HG02973 (cell line): ENCODE data around the gene RAVER2.
A peak's percentile ranks its signal among the peaks of the same experiment; 100 is the strongest.

Source experiments
- ATAC-seq: cut with Tn5 transposase; IDR thresholded peaks from one replicate; pipeline ENCODE4 v1.9.1; 2021; ENCODE audit warnings: moderate library complexity; ENCODE audit not compliant: unreplicated experiment

RAVER2 gene

GRCh38 chr1:64843675-64844074 lies 98.8 kb downstream of the RAVER2 start:
- no peak for ATAC-seq

DNA sequence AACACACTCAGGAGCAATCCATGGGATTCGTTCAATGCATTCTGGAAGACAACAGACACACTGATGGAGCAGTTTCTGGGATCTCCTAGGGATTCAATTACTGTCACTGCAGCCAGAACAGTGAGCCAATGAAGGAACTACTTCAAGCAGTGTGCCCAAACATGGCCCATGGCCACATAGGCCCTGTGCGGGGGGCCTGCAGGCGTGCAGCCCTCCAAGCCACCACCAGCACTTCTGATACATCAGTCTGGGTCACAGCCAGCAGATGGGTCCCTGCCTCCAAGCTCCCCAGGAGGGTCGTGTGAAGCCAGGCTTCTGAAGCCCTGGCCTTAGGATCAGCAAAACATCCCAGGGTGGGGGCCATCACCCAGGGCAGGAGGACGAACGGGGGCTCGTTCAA lies 99.3 kb downstream of the RAVER2 start:
- no peak for ATAC-seq

- ATAC-seq, result no peak
These were observed 99.7 kb downstream of the RAVER2 start for GRCh38 chr1:64844609-64845008.

- no peak for ATAC-seq
These were observed 101.1 kb downstream of the RAVER2 start for GRCh38 chr1:64845831-64846425.

GRCh38 chr1:64846573-64847430 lies 101.9 kb downstream of the RAVER2 start:
- no peak for ATAC-seq

- ATAC-seq, result no peak
These were observed 102.8 kb downstream of the RAVER2 start for GRCh38 chr1:64847666-64848065.

- no peak for ATAC-seq
These were observed 103.3 kb downstream of the RAVER2 start for GRCh38 chr1:64848136-64848535.

- ATAC-seq, result no peak
These were observed 103.9 kb downstream of the RAVER2 start for GRCh38 chr1:64848803-64849202.

GRCh38 chr1:64849942-64850341 lies 105.1 kb downstream of the RAVER2 start:
- no peak for ATAC-seq

- ATAC-seq, result no peak
These were observed 106.0 kb downstream of the RAVER2 start for GRCh38 chr1:64850846-64851245.

DNA sequence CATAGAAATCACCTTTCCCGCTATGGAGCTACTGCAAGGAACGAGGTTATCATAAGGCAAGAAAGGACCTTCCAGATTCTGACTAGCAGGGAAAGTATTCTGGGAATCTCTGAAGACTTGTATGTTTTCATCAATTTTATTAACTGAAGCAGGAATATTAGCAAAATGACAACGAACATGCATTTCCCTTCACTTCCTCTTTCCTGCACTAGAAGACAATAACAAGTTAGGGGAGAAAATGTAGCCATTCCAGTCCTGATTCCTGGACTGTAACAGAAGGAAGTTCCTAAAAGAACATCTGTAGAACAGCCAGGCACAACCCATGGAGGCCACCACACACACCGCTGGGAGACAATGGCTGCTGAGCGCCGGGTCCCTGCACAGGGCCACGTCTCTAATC lies 106.8 kb downstream of the RAVER2 start:
- no peak for ATAC-seq

DNA sequence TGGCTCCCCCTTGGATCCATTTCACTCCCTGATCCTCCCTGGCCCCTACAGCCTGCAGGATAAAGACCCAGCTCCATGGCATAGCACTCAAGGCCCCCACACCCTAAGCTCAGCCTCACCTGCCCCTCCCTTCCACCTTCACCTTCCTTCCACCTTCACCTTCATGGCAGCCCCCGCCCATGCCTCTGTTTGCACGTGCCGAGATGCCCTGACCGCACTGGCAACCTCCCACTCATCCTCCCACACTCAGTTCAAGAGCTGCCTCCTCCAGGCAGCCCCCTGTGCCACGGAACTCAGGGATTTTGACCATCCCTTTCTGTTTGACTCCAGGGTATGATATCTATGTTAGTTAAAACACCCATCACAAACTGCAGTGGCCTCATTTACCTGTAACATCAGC lies 109.8 kb downstream of the RAVER2 start:
- ATAC-seq, result no peak

DNA sequence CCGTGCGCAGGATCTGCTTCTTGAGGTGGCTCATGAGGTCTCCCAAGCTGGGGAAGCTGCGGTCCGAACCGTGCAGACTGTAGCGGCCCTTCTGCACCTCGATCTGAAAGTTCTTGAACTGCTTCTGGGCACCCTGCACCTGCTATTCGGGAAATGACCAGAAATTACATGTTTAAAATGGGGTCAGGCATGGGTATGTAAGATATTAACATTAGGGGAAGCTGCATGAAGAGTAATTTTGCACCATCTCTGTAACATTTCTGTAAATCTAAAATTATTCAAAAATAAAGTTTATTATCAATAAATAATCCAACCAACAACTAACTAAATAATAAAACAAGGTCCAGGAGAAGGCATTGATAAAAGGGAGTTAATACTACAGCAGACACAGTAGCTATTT lies 110.7 kb downstream of the RAVER2 start:
- no peak for ATAC-seq

- ATAC-seq, result no peak
These were observed 111.7 kb downstream of the RAVER2 start for GRCh38 chr1:64856553-64856952.

- no peak for ATAC-seq
These were observed 112.5 kb downstream of the RAVER2 start for GRCh38 chr1:64857347-64857746.

GRCh38 chr1:64861611-64862010 lies 116.7 kb downstream of the RAVER2 start:
- no peak for ATAC-seq

- peak; percentile 99 for ATAC-seq
These were observed 119.4 kb downstream of the RAVER2 start for GRCh38 chr1:64864018-64864940.

DNA sequence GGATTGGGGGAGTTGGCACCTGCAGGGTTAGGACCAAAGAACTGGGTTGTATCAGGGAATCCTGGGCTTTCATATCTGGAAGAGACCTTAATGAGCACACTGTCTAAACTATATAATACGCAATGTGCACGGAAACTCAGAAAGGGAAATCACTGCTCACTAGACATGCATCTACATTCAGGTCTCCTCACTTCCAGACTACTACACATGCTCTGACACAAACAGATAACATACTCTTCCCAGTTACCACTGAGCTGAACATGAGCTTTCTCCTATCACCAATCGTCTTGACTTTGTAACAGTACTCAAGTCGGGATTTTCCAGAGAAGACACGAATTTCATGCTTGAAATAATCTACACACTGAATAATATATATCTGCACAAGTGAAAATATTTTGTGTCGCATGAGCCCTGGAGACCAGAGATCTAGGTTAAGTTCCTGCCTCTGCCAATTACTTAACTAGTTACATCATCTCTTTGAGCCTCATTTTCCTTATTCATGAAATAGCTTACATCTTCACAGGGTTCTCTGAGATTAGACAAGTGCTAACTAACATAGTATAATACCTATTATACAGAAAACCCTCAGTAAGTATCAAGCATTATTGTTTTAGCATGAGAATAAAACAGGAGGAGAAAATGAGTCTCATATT lies 120.4 kb downstream of the RAVER2 start:
- ATAC-seq, result no peak

DNA sequence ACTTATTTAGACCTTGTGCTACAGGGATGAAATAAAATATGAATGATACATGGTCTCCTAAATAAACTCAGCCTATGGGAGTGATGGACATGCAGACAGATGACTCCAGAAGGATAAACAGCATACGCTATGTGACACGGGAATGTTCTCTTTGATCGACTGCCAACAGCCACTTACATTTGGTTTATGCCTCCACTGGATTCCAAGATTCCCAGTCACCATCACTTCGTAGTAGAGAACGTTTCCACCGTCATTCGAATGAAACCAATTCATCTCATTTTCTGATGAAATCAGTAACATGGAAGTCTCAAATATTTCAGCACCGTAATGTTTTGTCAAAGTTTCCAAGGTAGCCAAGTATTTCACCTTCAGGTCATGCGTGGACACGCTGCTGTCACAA lies 121.8 kb downstream of the RAVER2 start:
- no peak for ATAC-seq

DNA sequence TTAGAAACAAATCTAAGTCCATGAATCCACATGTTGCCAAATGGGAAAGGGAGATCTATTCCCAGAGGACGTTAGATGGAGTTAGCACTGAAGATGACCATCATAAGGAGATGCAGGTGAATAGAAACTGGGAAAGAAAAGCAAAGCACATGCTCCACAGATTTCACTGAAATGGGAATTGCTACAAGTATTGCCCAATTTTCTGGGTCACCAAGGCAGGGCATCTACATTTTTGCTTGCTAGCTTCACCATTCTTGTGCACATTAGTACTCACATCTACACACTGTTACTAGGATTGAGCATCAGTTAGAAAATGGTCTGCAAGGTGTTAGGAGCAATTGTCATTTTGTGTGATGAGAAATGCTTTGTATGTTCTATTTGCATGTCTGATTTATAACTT lies 122.4 kb downstream of the RAVER2 start:
- no peak for ATAC-seq

DNA sequence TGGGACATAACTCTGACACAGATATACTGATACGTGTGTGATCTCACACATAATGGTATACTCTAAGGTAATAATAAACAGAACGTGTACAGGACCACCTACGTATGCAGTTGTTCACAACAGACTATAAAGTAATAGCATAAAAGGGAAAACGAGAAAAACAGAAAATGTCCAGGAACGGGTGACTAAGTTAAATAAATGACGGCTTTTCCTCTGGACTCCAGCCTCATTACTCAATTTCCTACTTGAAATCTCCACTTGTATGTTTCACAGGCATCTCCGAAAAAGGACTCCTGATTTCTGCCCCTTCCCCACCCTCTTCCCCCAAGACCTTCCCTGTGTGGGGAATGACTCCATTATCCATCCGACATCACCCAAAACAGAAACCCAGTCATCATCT lies 126.4 kb downstream of the RAVER2 start:
- no peak for ATAC-seq
